Chondrocyte (in vitro differentiated cells): Measurements from ENCODE around the gene PMF1. TPM values are rescaled to one million over a fixed set of nuclear protein-coding genes. Genes with fewer than 3 reads are reported as not detected.

Experiments
- DNase-seq: peaks from one replicate; pipeline ENCODE4 v3.0.0; 2021; ENCODE audit warnings: mixed read lengths, low spot score
- H3K27ac Mint-ChIP-seq: one replicate; pipeline ENCODE4 v1.8.0; 2021; ENCODE audit warnings: mild to moderate bottlenecking, moderate library complexity, mixed read lengths; ENCODE audit not compliant: unreplicated experiment
- H3K27me3 Mint-ChIP-seq: 2 replicates; pipeline ENCODE4 v1.8.0; 2021; ENCODE audit warnings: low read depth, mixed read lengths
- H3K36me3 Mint-ChIP-seq: 2 replicates; pipeline ENCODE4 v1.8.0; 2021; ENCODE audit warnings: low read depth, mixed read lengths
- H3K4me1 Mint-ChIP-seq: 2 replicates; pipeline ENCODE4 v1.8.0; 2021; ENCODE audit warnings: low read depth, mild to moderate bottlenecking, mixed read lengths
- H3K4me3 Mint-ChIP-seq: one replicate; pipeline ENCODE4 v1.8.0; 2021; ENCODE audit warnings: mild to moderate bottlenecking, moderate library complexity, mixed read lengths; ENCODE audit not compliant: unreplicated experiment
- H3K9me3 Mint-ChIP-seq: 2 replicates; pipeline ENCODE4 v1.8.0; 2021; ENCODE audit warnings: low read depth, mixed read lengths
- total RNA-seq: library from RNA; stranded (reverse); gene quantifications from 3 replicates; pipeline ENCODE4 v1.2.1, GENCODE V29; 2021
- TF ChIP-seq, protein P1 (sequence below): fragments of 200-600 bp; sonication (generic); IDR thresholded peaks from 2 replicates; pipeline ENCODE4 v1.5.0; 2021; ENCODE audit warnings: antibody characterized with exemption, mild to moderate bottlenecking, moderate library complexity

Gene PMF1
- total RNA-seq, 1 donor from 2014 or later, result 38.6 TPM

DNA sequence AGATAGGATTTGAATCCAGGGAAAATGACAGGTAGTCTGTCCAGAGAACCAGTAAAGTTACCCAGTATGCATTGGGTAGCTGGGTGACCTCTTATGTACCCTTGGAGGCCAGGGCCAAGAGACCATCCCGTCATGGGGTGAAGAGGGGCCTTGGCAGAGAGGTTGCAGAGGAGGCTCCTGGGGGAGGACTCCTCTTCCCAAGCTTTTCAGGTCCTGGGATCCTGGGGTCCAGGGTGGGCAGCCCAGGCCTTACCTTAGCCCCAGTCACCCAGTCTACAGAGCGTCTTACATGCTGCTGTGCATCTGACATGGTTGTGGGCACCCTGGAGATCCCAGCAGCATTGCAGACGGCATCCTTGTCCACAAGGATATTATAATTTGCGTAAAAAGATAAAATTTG is 14.0 kb downstream of the PMF1 start:
- Mint-ChIP-seq H3K27ac (no peak overlapping the region), H3K36me3 (peaks cover 14% of the 10 kb centered on the region), H3K27me3 (no peaks in the 10 kb centered on the region), H3K4me1 (peaks cover 14% of the 10 kb centered on the region), H3K9me3 (no peaks in the 10 kb centered on the region), H3K4me3 (no peak overlapping the region)
- no peak for DNase-seq
- TF ChIP-seq, protein P1, sequence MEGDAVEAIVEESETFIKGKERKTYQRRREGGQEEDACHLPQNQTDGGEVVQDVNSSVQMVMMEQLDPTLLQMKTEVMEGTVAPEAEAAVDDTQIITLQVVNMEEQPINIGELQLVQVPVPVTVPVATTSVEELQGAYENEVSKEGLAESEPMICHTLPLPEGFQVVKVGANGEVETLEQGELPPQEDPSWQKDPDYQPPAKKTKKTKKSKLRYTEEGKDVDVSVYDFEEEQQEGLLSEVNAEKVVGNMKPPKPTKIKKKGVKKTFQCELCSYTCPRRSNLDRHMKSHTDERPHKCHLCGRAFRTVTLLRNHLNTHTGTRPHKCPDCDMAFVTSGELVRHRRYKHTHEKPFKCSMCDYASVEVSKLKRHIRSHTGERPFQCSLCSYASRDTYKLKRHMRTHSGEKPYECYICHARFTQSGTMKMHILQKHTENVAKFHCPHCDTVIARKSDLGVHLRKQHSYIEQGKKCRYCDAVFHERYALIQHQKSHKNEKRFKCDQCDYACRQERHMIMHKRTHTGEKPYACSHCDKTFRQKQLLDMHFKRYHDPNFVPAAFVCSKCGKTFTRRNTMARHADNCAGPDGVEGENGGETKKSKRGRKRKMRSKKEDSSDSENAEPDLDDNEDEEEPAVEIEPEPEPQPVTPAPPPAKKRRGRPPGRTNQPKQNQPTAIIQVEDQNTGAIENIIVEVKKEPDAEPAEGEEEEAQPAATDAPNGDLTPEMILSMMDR, result no peak

DNA sequence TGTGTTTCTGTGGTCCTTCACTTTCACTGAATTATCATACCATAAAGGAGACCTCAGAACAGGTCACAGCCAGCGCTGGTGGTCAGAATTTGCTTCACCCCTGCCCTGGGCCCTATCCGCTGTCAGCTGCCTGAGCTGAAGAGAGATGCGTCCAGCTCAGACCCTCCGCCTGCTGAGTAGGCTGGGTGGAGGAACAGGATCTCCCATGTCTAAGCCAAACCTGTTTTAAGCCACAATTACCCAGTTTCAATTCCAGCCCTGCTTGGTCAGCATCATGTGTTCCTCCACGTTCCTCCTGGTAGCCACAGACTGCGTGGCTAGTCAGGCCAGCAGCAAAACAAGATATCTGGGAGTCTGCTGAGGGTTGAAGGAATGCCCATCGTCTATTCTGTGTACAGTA is 15.7 kb downstream of the PMF1 start:
- H3K4me1 Mint-ChIP-seq, result peaks cover 9% of the 10 kb centered on the region
- DNase-seq, result no peak
- peaks cover 7% of the 10 kb centered on the region for H3K36me3 Mint-ChIP-seq
- TF ChIP-seq, protein P1, result no peak
- H3K27me3 Mint-ChIP-seq, result no peaks in the 10 kb centered on the region
- H3K9me3 Mint-ChIP-seq, result no peaks in the 10 kb centered on the region
- H3K4me3 Mint-ChIP-seq, result no peak overlapping the region
- H3K27ac Mint-ChIP-seq, result no peak overlapping the region

DNA sequence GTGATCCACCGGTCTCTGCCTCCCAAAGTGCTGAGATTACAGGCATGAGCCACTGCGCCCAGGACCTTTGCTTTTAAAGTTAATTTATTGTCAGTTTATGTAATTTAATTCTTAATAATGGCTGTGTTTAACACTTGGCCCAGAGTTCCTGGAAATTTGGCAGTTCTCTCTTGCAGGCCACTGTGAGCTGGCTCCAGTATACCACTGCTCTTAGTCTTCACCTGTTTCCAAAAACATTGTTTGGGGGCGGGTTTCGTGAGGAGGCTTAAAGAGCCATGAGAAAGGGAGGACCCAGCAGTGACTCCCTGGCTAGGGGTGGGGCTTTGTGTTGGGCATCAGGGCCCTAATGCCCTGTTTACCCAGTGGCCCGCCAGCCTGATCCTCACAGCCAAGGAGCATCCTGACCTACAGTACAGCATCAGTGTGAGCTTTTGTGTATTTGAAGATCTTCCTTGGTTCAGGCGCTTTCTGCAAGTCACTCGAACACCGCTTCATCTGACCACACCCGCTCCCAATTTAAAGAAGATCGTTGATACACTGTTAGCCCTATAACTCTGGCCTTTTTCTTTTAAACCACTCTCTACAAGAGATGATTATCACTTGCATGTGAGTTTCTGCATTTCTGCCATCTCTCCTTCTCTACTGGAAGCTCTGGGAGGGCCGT is 17.1 kb downstream of the PMF1 start:
- peaks cover 11% of the 10 kb centered on the region for H3K4me1 Mint-ChIP-seq
- H3K4me3 Mint-ChIP-seq, result no peak overlapping the region
- no peaks in the 10 kb centered on the region for H3K27me3 Mint-ChIP-seq
- no peak for DNase-seq
- H3K9me3 Mint-ChIP-seq, result no peaks in the 10 kb centered on the region
- TF ChIP-seq, protein P1, result no peak
- no peak overlapping the region for H3K27ac Mint-ChIP-seq
- peaks cover 7% of the 10 kb centered on the region for H3K36me3 Mint-ChIP-seq

DNA sequence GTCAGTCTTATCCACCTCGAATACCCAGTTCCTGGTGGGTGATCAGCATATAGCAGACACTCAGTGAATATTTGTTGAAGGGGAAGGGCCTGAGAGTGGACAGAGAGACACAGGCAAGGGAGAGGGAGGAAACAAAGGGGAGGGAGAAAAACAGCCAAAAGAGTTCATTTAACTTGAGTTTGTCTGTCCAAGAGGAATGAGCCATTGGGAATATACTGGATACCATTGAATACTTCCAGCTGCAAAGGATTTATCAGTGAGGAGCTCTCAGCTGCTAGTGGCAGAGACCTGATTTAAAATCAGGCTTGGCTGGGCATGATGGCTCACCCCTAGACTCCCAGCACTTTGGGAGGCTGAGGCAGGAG is 17.6 kb downstream of the PMF1 start:
- H3K27ac Mint-ChIP-seq, result no peak overlapping the region
- H3K27me3 Mint-ChIP-seq, result no peaks in the 10 kb centered on the region
- H3K4me3 Mint-ChIP-seq, result no peak overlapping the region
- H3K4me1 Mint-ChIP-seq, result peaks cover 8% of the 10 kb centered on the region
- peaks cover 7% of the 10 kb centered on the region for H3K36me3 Mint-ChIP-seq
- no peak for DNase-seq
- H3K9me3 Mint-ChIP-seq, result no peaks in the 10 kb centered on the region
- TF ChIP-seq, protein P1, result no peak

DNA sequence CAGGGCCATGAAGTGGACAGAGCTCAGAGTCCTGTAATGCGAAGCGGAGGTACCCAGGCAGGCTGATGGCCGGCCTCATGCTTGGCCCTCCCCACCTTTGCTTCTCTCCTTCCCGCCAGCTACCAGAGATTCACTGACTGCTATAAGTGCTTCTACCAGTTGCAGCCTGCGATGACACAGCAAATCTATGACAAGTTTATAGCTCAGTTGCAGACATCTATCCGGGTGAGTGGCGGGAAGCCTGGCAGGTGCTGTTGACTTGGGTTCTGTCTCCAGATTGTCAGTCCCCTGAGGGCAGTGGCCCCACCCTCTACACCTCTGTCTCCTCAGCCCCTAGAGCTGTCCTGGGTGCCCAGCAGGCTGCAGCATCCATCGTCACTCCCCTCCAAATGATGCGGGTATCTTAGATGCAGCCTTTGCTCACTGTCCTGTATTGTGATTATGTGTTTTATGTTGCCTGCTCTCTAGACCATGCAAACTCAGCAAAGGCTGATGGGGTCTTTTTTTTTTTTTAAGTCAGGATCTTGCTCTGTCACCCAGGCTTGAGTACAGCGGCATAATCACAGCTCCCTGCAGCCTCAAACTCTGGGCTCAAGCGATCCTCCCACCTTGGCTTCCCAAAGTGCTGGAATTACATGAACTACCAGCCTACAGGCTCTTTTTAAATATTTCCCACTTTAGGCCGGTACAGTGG is 19.5 kb downstream of the PMF1 start:
- Mint-ChIP-seq H3K4me1 (peaks cover 7% of the 10 kb centered on the region), H3K27ac (no peak overlapping the region), H3K9me3 (no peaks in the 10 kb centered on the region)

More for the DNA sequence above, 19.5 kb downstream of the PMF1 start:
- TF ChIP-seq, protein P1, result no peak
- Mint-ChIP-seq H3K36me3 (peaks cover 18% of the 10 kb centered on the region), H3K4me3 (no peak overlapping the region), H3K27me3 (no peaks in the 10 kb centered on the region)
- no peak for DNase-seq
